A549 treated with RU486 at 1 μM for 4 hours (cell line): Measurements from ENCODE around the gene NFU1. TPM values are rescaled to one million over a fixed set of nuclear protein-coding genes. Genes with fewer than 3 reads are reported as not detected.

ENCODE experiments used
- total RNA-seq: library from RNA; stranded (reverse); fragments of 200-300 nt; extraction: Qiagen RNA extraction; gene quantifications from 5 replicates; pipeline ENCODE4 v1.2.3, GENCODE V29; 2022; ENCODE audit warnings: low read depth

The NFU1 gene
- 45.2 to 52.7 TPM (median 48.4 TPM) in 5 replicates for total RNA-seq

DNA sequence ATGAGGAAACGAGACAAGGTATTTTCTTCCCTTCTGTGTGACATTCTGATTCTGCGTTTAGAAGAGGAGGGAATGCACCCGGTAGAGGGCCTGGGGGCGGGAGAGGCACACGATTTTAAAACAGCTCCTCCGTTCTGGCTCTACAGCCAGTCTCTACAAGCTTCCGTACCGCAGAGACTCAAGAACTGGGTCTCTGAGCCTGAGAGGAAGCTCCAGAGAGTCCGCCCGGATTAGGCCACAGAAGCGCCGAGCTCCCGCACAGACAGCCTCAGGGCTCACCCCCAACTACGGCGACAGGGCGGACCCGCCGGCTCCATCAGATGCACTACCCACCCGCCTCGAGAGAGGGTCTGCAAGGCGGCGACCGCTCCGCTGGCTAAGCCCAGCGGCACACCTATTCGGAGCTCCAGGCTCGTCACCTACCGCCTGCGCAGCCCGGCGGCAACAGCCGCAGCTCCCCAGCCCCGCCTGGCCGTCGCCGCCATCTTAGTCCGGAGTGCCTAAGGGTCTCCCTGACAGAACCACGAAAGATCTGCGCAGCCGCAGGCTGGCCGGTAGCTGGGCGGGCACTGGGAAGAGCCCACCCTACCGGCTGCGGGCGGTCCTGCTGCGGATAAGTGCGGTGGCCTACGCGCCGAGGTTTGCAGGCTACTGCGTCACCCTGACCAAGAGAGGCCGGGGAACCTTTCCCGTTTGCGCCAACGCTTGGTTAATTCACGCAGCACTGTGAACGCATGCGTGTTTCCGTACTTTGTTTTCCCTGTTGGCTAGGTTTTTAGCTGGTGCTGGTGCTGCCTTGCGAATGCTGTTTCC, at the start of gene NFU1:
NFU1 (minus strand) TSS at position 498 of the 813 bp plus-strand sequence; CDS start at position 485, 13 bp downstream.

DNA sequence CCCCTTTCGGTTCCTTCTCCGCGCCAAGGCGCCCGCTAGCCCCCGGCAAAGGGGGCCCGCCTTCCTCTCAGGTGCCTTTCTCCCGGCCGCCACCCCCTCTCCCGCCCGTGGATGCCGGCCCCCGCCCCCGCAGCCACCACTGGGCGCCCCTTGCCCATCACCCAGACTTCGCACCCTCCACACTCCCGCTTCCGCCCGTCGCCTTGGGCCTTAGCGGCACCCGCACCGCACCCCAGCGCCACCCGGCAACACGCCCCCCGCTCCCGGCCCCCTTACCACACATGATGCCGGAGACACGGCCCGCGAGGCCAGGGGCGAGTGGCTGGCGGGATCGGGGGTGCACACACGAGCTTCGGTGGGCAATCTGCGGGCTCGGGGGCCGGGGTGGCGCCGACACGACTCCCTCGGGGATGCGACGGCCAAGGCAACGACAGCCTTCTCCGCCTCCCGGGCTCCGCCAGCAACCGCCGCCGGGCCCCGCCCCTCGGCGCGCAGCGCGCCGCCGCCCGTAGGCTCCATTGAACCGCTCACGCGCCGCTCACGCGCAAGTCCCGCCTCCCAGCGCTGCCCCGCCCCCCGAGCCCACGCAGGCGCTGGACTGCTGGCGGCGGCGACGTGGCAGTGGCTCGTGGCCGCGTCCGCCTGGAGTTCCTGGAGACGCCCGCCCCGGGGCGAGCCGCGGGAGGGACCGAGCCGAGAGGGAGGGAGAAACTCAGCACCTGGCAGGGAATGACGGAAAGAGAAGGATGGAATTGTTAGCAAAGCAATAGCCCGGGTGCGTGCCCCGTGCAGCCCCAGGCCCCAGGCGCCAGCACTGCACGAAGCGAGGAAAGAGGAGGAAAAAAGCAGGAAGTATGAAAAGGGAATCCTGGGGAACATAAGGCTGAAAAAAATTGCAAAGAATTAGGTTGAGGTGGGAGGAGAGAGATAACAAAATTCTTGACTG, 50.2 kb downstream of the NFU1 start, which contains the start of gene GFPT1:
GFPT1 (minus strand) TSS at position 439 of the 946 bp plus-strand sequence; CDS start at position 283, 156 bp downstream.

Other genes starting within 250 kb of the NFU1 start
- 19.2 to 30.0 TPM (median 26.7 TPM) in 5 replicates for gene GFPT1, start 50.2 kb downstream of the NFU1 start, total RNA-seq
- 11.0 to 18.8 TPM (median 16.9 TPM) in 5 replicates for gene AAK1, start 206.3 kb upstream of the NFU1 start, total RNA-seq